Cortex of kidney (tissue), 1 donor: ENCODE measurements around the gene MX1.

ENCODE experiments used
- DNase-seq: peaks from one replicate; lab custom pipeline; 2025; lab: John Stamatoyannopoulos, UW

The MX1 gene

GRCh38 chr21:41432562-41433460, 6.8 kb downstream of the MX1 start:
- DNase-seq: no peak

GRCh38 chr21:41433566-41433965, 7.5 kb downstream of the MX1 start:
- DNase-seq: no peak

- DNase-seq: no peak
These were observed 9.7 kb downstream of the MX1 start for GRCh38 chr21:41435706-41436105.

DNA sequence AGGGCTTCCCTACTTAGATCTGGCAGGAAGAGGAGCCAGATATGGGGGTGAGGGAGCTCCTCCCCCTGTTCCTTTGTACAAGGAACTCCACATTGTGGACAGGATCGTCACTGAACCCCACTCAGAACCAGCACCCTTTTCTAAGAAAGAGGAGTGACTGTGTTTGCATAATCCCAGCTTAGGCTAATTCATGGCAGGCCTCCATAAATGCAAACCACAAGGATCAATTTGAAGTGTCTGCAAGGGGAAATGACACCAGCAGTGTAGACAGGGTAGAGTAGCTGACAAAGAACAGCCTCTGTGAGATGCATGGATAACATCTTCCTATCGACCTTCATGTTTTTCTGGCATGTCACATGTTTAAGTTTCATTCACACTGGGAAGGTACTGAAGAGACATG, 11.7 kb downstream of the MX1 start:
- no peak for DNase-seq

- DNase-seq: no peak
These were observed 12.5 kb downstream of the MX1 start for GRCh38 chr21:41438425-41439113.

DNA sequence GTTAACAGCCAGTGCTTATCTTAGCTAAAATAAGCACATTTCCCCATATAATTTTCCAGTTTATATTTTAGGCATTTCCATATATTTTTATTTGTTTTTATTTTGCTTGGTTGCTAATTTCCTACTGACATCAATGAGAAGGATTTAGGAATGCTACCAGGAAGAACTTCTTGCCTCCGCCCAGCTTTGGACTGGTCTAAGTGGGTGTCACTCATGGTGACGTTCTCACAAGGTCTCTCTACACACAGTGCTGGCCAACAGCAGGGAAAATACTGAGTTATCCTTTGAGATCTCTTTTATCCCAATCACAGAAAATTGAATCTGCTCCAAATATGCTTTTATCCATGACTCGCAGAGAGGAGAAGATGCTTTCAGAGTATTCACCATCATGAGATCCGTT, 13.2 kb downstream of the MX1 start:
- DNase-seq: no peak

DNA sequence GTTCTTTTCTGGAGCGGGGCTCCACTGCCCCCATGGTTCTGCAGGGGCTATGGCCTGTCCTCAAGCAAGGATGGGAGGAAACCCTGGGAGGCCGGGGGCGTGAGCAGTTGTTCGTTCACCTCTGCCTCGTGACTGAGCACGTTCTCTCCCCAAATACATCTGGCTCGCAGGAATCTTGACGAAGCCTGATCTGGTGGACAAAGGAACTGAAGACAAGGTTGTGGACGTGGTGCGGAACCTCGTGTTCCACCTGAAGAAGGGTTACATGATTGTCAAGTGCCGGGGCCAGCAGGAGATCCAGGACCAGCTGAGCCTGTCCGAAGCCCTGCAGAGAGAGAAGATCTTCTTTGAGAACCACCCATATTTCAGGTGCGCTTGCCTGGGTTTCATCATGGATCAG, 15.5 kb downstream of the MX1 start:
- DNase-seq: no peak

DNA sequence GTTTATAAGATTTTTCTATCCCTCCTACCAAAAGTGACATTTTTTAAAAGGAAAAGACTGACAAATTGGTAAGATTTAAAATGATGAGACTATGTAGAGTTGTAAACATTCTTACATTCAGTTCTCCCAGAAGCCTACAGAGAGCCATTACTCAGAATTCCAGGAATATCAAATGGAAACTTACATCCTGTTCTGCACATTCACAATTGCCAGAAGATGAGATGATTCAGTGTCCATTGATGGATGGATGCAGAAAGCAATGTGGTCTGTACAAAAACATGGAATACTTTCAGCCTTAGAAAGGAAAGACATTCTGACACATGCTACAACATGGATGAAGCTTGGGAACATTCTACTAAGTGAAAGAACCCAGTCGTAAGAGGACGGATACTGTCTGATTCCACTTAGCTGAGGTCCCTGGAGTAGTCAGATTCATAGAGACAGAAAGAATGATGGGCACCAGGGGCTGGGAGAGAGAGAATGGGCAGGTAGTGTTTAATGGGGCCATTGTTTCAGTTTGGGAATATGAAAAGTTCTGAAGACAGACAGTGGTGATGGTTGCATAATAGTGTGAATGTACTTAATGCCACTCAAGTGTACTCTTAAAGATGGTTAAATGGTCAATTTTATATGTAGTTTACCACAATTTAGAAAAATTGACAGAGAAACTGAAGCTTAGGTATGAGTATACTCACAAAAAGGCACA, 16.6 kb downstream of the MX1 start:
- no peak for DNase-seq

- no peak for DNase-seq
These were observed 17.5 kb downstream of the MX1 start for GRCh38 chr21:41443562-41443961.

- no peak for DNase-seq
These were observed 18.8 kb downstream of the MX1 start for GRCh38 chr21:41444703-41445464.

- DNase-seq: no peak
These were observed 19.4 kb downstream of the MX1 start for GRCh38 chr21:41445465-41445862.

DNA sequence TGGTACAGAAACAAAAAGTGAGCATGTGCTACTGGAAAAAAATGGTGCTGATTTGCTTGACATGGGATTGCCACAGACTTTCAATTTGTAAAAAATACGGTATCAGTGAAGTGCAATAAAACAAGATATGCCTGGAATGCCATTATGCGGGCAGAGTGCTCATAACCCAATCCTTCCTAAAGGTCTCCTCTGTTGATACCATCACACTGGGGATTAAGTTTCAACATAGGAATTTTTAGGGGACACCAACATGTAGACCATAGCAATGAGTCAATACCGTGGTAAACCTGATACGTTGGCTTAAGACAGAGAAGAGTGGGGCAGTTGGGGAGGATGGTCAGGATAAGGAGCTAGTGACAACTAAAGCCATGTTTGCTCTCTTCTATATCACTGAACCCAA, 20.5 kb downstream of the MX1 start:
- no peak for DNase-seq

DNA sequence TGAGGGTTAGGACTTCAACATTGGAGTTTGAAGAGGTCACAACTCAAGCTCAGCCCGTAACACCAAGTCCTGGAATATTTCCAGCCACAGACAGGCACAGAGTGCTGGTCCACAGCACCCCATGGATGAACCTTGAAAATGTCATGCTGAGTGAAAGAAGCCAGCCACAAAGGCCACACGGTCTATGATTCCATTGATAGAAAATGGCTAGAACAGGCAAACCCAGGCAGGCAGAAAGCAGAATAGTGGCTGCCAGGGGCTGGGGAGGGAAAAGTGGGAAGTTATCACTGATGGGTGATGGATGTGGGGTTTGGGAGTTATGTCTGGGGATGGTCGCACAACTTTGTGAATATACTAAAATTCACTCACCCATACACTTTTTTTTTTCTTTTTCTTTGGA, 21.3 kb downstream of the MX1 start:
- no peak for DNase-seq

- no peak for DNase-seq
These were observed 23.6 kb downstream of the MX1 start for GRCh38 chr21:41449613-41450012.

- DNase-seq: no peak
These were observed 26.0 kb downstream of the MX1 start for GRCh38 chr21:41451753-41452676.

GRCh38 chr21:41453198-41453597, 27.2 kb downstream of the MX1 start:
- DNase-seq: no peak

DNA sequence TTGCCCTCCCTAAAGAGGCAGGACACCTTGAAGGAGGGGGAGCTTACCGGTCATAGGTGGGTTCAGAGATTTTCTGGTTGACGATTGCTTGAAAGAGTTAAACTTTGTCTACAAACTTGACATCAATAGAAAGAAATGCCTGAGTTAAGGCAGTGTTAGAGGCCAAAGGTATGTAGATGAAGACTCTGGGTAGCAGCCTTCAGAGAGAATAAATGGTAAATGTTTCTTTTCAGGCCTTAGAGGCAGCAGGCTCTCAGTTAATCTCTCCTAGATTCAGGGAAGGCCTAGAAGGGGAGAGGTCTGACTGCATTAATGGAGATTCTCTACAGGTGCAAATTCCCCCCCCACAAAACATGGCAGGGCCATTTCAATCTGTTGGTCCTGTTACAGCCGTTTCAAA, 27.7 kb downstream of the MX1 start:
- no peak for DNase-seq

DNA sequence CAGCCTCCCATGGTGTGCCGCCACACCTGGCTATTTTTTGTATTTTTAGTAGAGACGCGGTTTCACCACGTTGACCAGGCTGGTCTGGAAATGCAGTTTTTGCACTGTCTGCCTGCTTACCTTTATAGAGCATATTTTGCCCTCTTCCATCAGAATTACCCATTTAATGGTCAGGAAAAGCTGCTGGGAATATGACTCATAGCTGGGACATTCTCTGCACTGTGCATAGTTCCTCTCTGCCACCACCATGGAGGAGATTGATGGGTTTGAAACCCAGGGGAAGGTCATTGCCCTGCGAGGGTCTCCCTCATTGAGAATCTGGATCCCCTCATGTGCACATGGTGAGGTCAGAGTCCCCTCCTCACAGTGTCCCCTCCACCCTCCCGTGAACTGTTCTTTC, 32.1 kb downstream of the MX1 start:
- no peak for DNase-seq

- no peak for DNase-seq
These were observed 32.5 kb downstream of the MX1 start for GRCh38 chr21:41458559-41458958.

DNA sequence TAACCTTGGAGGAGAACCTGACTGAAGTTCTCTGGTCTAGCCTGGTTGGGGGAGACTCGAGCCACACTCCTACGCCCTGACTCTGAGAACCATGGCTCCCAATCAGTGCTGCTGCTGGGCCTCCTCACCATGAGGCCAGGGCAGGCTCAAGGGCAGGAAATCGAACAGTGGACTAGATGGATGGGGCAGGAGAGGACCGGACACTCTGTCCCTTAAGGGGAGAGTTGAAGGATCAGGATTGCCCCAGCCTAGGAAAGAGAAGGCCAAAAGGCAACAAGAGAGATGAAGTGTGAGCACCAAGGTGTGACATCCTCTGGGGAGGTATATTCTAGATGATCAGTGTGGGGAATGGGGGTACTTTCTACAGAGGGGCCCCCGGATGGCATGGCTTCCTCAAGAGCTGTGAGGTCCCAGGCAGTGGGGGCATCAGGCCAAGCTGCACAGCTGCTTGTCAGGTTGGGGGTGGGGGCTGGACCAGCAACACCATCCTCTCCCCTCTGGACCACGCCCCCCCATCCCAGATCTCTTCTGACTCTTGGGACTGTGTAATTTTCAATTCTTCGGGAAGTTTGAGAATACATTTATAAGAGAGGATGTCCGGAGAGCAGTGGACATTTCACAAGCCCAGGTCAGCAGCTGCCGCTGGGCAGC, 34.0 kb downstream of the MX1 start:
- no peak for DNase-seq
